ENCODE results near the gene SERPINB1.
A peak's percentile ranks its signal among the peaks of the same experiment; 100 is the strongest.

SERPINB1 gene

DNA sequence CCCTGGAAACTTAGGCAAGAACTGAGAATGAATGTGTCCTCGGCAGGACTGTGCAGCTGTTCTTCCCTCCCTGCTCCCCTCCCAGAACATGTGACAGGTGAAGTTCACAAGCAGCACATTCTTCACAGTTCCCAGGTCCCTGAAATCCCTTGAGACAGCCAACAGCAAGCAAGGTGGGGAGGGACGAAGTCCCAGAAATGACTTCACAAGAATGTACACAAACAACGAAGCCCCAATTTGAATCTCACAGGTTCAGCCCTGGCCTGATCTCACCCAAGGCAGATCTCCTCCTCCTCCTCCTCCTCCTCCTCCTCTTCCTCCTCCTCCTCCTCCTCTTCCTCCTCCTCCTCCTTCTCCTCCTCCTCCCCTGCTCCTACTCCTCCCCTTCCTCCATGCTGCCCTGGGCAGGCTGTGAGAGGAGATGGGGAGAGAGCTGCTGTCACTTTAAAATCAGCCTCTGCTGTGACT lies 44.1 kb downstream of the SERPINB1 start:
- H3K4me3 ChIP-seq (ENCODE audit: low read depth, low read length), result no peak overlapping the region
- H3K9me3 ChIP-seq (ENCODE audit: control insufficient read depth, insufficient read depth, low read depth, low read length), result no peaks in the 10 kb centered on the region
- CTCF ChIA-PET, result interaction anchor here (0.7 to 1.2 kb wide), 3 partner anchors 20 to 193 kb away, joined by 3 to 4 read pairs (median 3); no protein-coding TSS in a partner anchor
- H3K27ac ChIP-seq (ENCODE audit: extremely low read depth, low read depth, low read length), result no peak overlapping the region
- H3K4me1 ChIP-seq (ENCODE audit: control insufficient read depth, insufficient read depth, low read length), result no peaks in the 10 kb centered on the region
- H3K36me3 ChIP-seq (ENCODE audit: control insufficient read depth in 2 of 2, insufficient read depth in 1 of 2, low read length in 2 of 2), result no peaks in the 10 kb centered on the region
- POLR2A ChIA-PET, result no interaction called here
- no peak for TF ChIP-seq ZNF211 (tag by site-specific recombination; IDR thresholded peaks at IDR 0.05; ENCODE audit: low read depth)
- TF ChIP-seq PRDM10 (tag by site-specific recombination; IDR thresholded peaks at IDR 0.05), result no peak
- TF ChIP-seq ZNF513 (tag by site-specific recombination; IDR thresholded peaks at IDR 0.05), result peak; percentile 90
- no peak for TF ChIP-seq ZNF292 (tag by site-specific recombination; IDR thresholded peaks at IDR 0.05; ENCODE audit: borderline replicate concordance, low read depth)
- no peak for TF ChIP-seq GLIS1 (tag by site-specific recombination; IDR thresholded peaks at IDR 0.05)
- TF ChIP-seq WT1 (tag by site-specific recombination; IDR thresholded peaks at IDR 0.05), result peak; percentile 62
- TF ChIP-seq ZNF621 (tag by site-specific recombination; IDR thresholded peaks at IDR 0.05), result no peak
- TF ChIP-seq ZNF112 (tag by site-specific recombination; IDR thresholded peaks at IDR 0.05), result no peak
- no peak for TF ChIP-seq ZNF701 (tag by site-specific recombination; IDR thresholded peaks at IDR 0.05)
- TF ChIP-seq, protein P1, sequence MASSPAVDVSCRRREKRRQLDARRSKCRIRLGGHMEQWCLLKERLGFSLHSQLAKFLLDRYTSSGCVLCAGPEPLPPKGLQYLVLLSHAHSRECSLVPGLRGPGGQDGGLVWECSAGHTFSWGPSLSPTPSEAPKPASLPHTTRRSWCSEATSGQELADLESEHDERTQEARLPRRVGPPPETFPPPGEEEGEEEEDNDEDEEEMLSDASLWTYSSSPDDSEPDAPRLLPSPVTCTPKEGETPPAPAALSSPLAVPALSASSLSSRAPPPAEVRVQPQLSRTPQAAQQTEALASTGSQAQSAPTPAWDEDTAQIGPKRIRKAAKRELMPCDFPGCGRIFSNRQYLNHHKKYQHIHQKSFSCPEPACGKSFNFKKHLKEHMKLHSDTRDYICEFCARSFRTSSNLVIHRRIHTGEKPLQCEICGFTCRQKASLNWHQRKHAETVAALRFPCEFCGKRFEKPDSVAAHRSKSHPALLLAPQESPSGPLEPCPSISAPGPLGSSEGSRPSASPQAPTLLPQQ (tag by site-specific recombination; IDR thresholded peaks at IDR 0.05), result no peak
- TF ChIP-seq ZNF18 (tag by site-specific recombination; IDR thresholded peaks at IDR 0.05), result no peak
- TF ChIP-seq, protein P2, sequence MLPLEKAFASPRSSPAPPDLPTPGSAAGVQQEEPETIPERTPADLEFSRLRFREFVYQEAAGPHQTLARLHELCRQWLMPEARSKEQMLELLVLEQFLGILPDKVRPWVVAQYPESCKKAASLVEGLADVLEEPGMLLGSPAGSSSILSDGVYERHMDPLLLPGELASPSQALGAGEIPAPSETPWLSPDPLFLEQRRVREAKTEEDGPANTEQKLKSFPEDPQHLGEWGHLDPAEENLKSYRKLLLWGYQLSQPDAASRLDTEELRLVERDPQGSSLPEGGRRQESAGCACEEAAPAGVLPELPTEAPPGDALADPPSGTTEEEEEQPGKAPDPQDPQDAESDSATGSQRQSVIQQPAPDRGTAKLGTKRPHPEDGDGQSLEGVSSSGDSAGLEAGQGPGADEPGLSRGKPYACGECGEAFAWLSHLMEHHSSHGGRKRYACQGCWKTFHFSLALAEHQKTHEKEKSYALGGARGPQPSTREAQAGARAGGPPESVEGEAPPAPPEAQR (tag by site-specific recombination; IDR thresholded peaks at IDR 0.05), result no peak
- TF ChIP-seq ZFHX2 (tag by site-specific recombination; conservative IDR thresholded peaks at IDR 0.05), result peak; percentile 43
- TF ChIP-seq ZNF785 (tag by site-specific recombination; IDR thresholded peaks at IDR 0.05), result no peak
- TF ChIP-seq HIC1 (tag by site-specific recombination; IDR thresholded peaks at IDR 0.05), result no peak
- no peak for TF ChIP-seq ZNF626 (tag by site-specific recombination; IDR thresholded peaks at IDR 0.05)
- no peak for TF ChIP-seq ZNF837 (tag by site-specific recombination; IDR thresholded peaks at IDR 0.05)
- TF ChIP-seq ZNF394 (tag by site-specific recombination; IDR thresholded peaks at IDR 0.05; ENCODE audit: borderline replicate concordance), result no peak
- TF ChIP-seq ZNF391 (tag by site-specific recombination; IDR thresholded peaks at IDR 0.05; ENCODE audit: borderline replicate concordance, low read depth), result no peak
- peak; percentile 80 for TF ChIP-seq EGR2 (tag by site-specific recombination; IDR thresholded peaks at IDR 0.05; ENCODE audit: low read depth)
- no peak for TF ChIP-seq ZNF610 (tag by site-specific recombination; IDR thresholded peaks at IDR 0.05; ENCODE audit: borderline replicate concordance)
- TF ChIP-seq ZNF423 (tag by site-specific recombination; IDR thresholded peaks at IDR 0.05), result no peak
- TF ChIP-seq ZNF48 (tag by site-specific recombination; IDR thresholded peaks at IDR 0.05), result no peak
- no peak for TF ChIP-seq ZNF658 (tag by site-specific recombination; IDR thresholded peaks at IDR 0.05)
- TF ChIP-seq GLI4 (tag by site-specific recombination; IDR thresholded peaks at IDR 0.05), result no peak
- TF ChIP-seq ZNF202 (tag by site-specific recombination; IDR thresholded peaks at IDR 0.05; ENCODE audit: borderline replicate concordance), result no peak
- TF ChIP-seq ZIC2 (tag by site-specific recombination; IDR thresholded peaks at IDR 0.05), result no peak
- no peak for TF ChIP-seq ZNF223 (tag by site-specific recombination; IDR thresholded peaks at IDR 0.05)
